GM12878 (cell line): ENCODE data around the gene POLD4. TPM values are rescaled to one million over a fixed set of nuclear protein-coding genes. Genes with fewer than 3 reads are reported as not detected.
A peak's percentile ranks its signal among the peaks of the same experiment; 100 is the strongest.

Experiments
- ATF2 ChIP-seq: IDR thresholded peaks from 2 replicates; pipeline ENCODE4 v1.6.1; 2012; ENCODE audit warnings: low read length, inconsistent platforms
- BMI1 ChIP-seq: fragments of 450-650 bp; IDR thresholded peaks from 2 replicates; pipeline ENCODE4 v1.6.1; 2016; ENCODE audit warnings: mild to moderate bottlenecking, moderate library complexity, borderline replicate concordance
- CTCF ChIP-seq, 3 experiments: IDR thresholded peaks in 2 of 3; conservative IDR thresholded peaks in 1 of 3; 2 replicates each; pipeline ENCODE4 v1.5.1; 2011; ENCODE audit warnings: low read depth in 3 of 3, low read length in 3 of 3, mild to moderate bottlenecking in 3 of 3, control low read depth in 2 of 3, moderate library complexity in 2 of 3, inconsistent platforms in 1 of 3, mixed read lengths in 1 of 3; ENCODE audit not compliant: control insufficient read depth in 2 of 3, insufficient read depth in 1 of 3; ENCODE audit errors: extremely low read depth in 1 of 3
- EP300 ChIP-seq, 2 experiments: fragments of 150-350 bp in 1 of 2; IDR thresholded peaks; 2 replicates each; pipeline ENCODE4 v1.6.1; 2011 to 2012; ENCODE audit warnings: low read depth in 2 of 2, low read length in 2 of 2, borderline replicate concordance in 1 of 2, improper control_type of control experiment in 1 of 2, inconsistent platforms in 1 of 2; ENCODE audit not compliant: control insufficient read depth in 1 of 2
- GABPA ChIP-seq: IDR thresholded peaks from 2 replicates; pipeline ENCODE4 v1.6.1; 2014; ENCODE audit warnings: antibody characterized with exemption, low read depth, mild to moderate bottlenecking, inconsistent platforms
- KLF5 ChIP-seq: fragments of 450-650 bp; IDR thresholded peaks from 2 replicates; pipeline ENCODE4 v1.6.1; 2014; ENCODE audit warnings: mild to moderate bottlenecking; ENCODE audit not compliant: partially characterized antibody
- LARP7 ChIP-seq: fragments of 450-650 bp; IDR thresholded peaks from 2 replicates; pipeline ENCODE4 v1.6.1; 2017; ENCODE audit warnings: mild to moderate bottlenecking
- MTA3 ChIP-seq: IDR thresholded peaks from 2 replicates; pipeline ENCODE4 v1.6.1; 2012; ENCODE audit warnings: low read length, inconsistent platforms, borderline replicate concordance
- NFIC ChIP-seq: IDR thresholded peaks from 2 replicates; pipeline ENCODE4 v1.6.1; 2012; ENCODE audit warnings: low read depth, mild to moderate bottlenecking, inconsistent platforms, low read length, moderate library complexity
- POLR2AphosphoS5 ChIP-seq: IDR thresholded peaks from 2 replicates; pipeline ENCODE4 v1.6.1; 2011; ENCODE audit warnings: mild to moderate bottlenecking, low read length, inconsistent platforms
- SMAD1 ChIP-seq: fragments of 450-650 bp; IDR thresholded peaks from 2 replicates; pipeline ENCODE4 v1.6.1; 2018; ENCODE audit warnings: mild to moderate bottlenecking, low read depth; ENCODE audit not compliant: partially characterized antibody
- SREBF2 ChIP-seq: IDR thresholded peaks from 2 replicates; pipeline ENCODE4 v1.6.1; 2012; ENCODE audit warnings: mild to moderate bottlenecking, low read length
- ZNF207 ChIP-seq: fragments of 450-650 bp; IDR thresholded peaks from 2 replicates; pipeline ENCODE4 v1.6.1; 2014; ENCODE audit warnings: antibody characterized with exemption, mild to moderate bottlenecking, borderline replicate concordance
- ZNF592 ChIP-seq: fragments of 450-650 bp; IDR thresholded peaks from 2 replicates; pipeline ENCODE4 v1.6.1; 2017; ENCODE audit warnings: mild to moderate bottlenecking, moderate library complexity
- ZNF622 ChIP-seq: fragments of 450-650 bp; IDR thresholded peaks from 2 replicates; pipeline ENCODE4 v1.6.1; 2017; ENCODE audit warnings: mild to moderate bottlenecking, inconsistent platforms
- ZNF687 ChIP-seq: fragments of 450-650 bp; IDR thresholded peaks from 2 replicates; pipeline ENCODE4 v1.6.1; 2017; ENCODE audit warnings: mild to moderate bottlenecking, moderate library complexity
- polyA plus RNA-seq, 11 experiments: library from polyadenylated mRNA; depleted of rRNA in 4 of 11; unstranded in 6 of 11; stranded (reverse) in 5 of 11; fragments of >200 nt; fragmentation: Nextera tagmentation in 4 of 11; fragmentation: Illumina TruSeq in 1 of 11; extraction: Ambion mirVana in 4 of 11; extraction: Trizol in 1 of 11; gene quantifications; 1 replicate in 1 of 11; 2 replicates in 10 of 11; pipeline versions ENCODE4 v1.2.1 to v1.2.3, GENCODE V29; 2011 to 2016; ENCODE audit warnings: inconsistent platforms in 2 of 11, missing spikeins in 2 of 11, low read depth in 1 of 11
- total RNA-seq, 4 experiments: library from RNA; depleted of rRNA in 3 of 4; stranded (reverse); fragments of >200 nt in 3 of 4; fragmentation: Illumina TruSeq in 1 of 4; extraction: Trizol in 1 of 4; gene quantifications; 2 replicates each; pipeline versions ENCODE4 v1.2.1 to v1.2.3, GENCODE V29; 2013 to 2021

POLD4 gene
- total and polyA plus RNA-seq, 10 of the 15 experiments (the other 5 are each of a cell fraction or from before 2014, with no cell fraction given) = 8.1 to 176 (median 88.1) TPM

- no peak; the same call in 1 of the 2 replicates for TF ChIP-seq ZNF687
- TF ChIP-seq GABPA = no peak
- TF ChIP-seq SREBF2 = no peak
- peak; percentile 100 for TF ChIP-seq BMI1
- TF ChIP-seq SMAD1 = peak; percentile 29
- peak; percentile 47 for TF ChIP-seq KLF5
- TF ChIP-seq LARP7 = no peak; the same call in 1 of the 2 replicates
- TF ChIP-seq CTCF (IDR thresholded peaks at IDR 0.05 in 2 of 3, conservative IDR thresholded peaks at IDR 0.05 in 1 of 3; ENCODE audit: control insufficient read depth in 2 of 3, extremely low read depth in 1 of 3, insufficient read depth in 1 of 3, low read depth in 3 of 3, low read length in 3 of 3) = peak; percentile 87 to 97 (median 96); a peak in 5 of 6 replicates
- peak; percentile 89; the same call in 1 of the 2 replicates for TF ChIP-seq ZNF207
- 0 out of 2 replicates have a peak, but pooled peaks have one; percentile 29 for TF ChIP-seq POLR2AphosphoS5
- no peak for TF ChIP-seq EP300 (IDR thresholded peaks at IDR 0.05; ENCODE audit: borderline replicate concordance in 1 of 2, control insufficient read depth in 1 of 2, low read depth in 2 of 2, low read length in 2 of 2)
- no peak for TF ChIP-seq ATF2
- TF ChIP-seq ZNF592 = peak; percentile 62; the same call in 1 of the 2 replicates
- TF ChIP-seq NFIC = no peak
- no peak for TF ChIP-seq MTA3
- TF ChIP-seq ZNF622 = no peak
Measured at GRCh38 chr11:67317205-67317887, 36.0 kb downstream of the POLD4 start (continued).
